ENCODE measurements around the gene SGCD.

DNA sequence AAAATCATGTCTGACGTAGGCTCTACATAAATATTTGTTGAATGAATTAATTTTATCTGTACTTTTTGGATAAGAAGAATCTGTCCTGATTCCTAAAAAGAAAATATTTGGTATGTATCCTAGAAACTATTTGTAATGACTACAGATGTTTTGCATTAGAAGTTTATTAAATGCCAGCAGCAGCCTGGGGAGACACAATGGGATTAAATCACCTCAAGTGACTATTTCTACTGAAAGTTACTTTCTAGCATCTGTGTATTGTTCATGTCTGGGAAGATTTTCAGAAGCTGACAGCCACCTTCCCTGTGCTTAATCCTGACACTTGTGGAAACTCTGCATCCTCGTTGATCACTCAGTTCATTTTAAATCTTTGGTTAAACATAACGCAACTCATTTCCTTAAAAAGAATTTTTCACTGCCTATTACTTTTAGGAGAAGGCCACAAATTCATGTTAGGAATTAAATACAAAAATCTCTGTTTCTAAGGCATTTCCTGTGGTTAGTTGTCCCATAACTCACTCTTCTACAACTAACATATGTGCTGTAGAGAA, 313.8 kb downstream of the SGCD start:
- TF ChIP-seq TRIM28 (IDR thresholded peaks at IDR 0.05; ENCODE audit: borderline replicate concordance, low read length) (no peak), BCL11A (tag by site-specific recombination; IDR thresholded peaks at IDR 0.05; ENCODE audit: low read depth) (no peak), ZNF175 (tag by site-specific recombination; IDR thresholded peaks at IDR 0.05) (no peak), CTCF (tag by site-specific recombination; IDR thresholded peaks at IDR 0.05) (no peak), TCF7L2 (IDR thresholded peaks at IDR 0.05; ENCODE audit: borderline replicate concordance, low read depth, low read length) (no peak)
- TF ChIP-seq, protein P1, sequence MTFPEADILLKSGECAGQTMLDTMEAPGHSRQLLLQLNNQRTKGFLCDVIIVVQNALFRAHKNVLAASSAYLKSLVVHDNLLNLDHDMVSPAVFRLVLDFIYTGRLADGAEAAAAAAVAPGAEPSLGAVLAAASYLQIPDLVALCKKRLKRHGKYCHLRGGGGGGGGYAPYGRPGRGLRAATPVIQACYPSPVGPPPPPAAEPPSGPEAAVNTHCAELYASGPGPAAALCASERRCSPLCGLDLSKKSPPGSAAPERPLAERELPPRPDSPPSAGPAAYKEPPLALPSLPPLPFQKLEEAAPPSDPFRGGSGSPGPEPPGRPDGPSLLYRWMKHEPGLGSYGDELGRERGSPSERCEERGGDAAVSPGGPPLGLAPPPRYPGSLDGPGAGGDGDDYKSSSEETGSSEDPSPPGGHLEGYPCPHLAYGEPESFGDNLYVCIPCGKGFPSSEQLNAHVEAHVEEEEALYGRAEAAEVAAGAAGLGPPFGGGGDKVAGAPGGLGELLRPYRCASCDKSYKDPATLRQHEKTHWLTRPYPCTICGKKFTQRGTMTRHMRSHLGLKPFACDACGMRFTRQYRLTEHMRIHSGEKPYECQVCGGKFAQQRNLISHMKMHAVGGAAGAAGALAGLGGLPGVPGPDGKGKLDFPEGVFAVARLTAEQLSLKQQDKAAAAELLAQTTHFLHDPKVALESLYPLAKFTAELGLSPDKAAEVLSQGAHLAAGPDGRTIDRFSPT (tag by site-specific recombination; IDR thresholded peaks at IDR 0.05) = no peak

Measured in HEK293 (cell line).